T1000 (cell line): ENCODE measurements around the gene TGFBR3L.
"Not testable (repeated sequence)": the region's sequence is repeated elsewhere in the genome, so short reads cannot be mapped to it uniquely, and the experiment has no call there.

Experiments used
- DNase-seq: peaks from one replicate; lab custom pipeline; 2025; ENCODE audit warnings: mixed read lengths; lab: John Stamatoyannopoulos, UW

TGFBR3L gene

GRCh38 chr19:7917267-7918061 lies 2.8 kb downstream of the TGFBR3L start:
- DNase-seq: no peak

DNA sequence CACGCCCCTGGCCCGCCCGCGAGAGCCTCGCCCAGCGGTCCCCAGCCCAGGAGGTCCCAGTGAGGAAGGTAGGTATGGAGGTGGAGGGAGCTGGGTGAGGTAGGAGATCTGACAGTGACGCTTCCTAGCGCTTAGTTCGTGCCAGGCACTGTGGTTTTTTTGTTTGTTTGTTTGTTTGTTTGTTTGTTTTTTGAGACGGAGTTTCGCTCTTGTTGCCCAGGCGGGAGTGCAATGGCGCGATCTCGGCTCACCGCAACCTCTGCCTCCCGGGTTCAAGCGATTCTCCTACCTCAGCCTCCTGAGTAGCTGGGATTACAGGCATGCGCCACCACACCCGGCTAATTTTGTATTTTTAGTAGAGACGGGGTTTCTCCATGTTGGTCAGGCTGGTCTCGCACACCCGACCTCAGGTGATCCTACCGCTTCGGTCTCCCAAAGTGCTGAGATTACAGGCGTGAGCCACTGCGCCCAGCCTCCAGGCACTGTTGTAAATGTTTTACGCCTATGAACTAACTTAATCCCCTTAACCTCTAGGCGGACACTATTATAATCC lies 3.5 kb downstream of the TGFBR3L start:
- DNase-seq: not testable (repeated sequence)

- no peak for DNase-seq
Observed at GRCh38 chr19:7918615-7919421, 4.2 kb downstream of the TGFBR3L start.

DNA sequence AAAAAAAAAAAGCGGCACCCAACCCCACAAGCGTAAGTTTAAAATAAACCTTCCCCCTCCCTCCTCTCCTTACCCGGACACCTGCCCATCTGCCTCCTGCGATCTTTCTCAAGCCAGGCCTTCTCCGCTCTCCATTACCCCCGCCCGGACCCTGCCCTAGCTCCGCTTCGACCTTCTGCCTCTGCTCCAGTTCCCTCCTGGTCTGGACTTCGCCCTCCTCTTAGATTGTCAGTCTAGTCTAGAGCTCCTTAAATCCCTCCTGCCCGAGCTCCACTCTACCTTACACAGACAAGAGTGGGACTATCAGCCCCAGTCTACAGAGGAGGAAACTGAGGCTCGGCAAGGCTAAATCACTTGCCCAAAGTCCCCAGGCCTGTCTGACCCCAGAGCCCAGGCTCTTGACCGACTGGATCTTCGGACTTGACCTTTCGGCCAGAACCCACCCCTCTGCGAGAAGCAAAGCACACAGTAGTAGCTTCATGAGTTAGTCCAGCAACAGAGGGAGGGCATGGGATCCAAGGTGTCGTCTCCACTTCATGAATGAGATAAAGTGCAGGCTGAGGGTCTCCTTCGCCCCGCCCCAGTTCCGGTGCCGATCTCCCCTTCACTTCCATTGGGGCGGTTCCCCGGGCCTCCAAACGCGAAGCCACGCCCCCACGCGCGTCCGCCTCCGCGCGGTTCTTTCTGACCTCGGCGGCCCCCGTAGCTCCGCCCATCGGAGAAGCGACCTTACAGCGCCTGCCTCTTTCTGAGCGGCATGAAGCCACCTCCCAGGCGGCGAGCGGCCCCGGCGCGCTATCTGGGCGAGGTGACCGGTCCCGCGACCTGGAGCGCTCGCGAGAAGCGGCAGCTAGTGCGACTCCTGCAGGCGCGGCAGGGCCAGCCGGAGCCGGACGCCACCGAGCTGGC lies 5.2 kb downstream of the TGFBR3L start, which contains the start of gene SNAPC2:
SNAPC2 (plus strand) TSS at position 729 of the 909 bp plus-strand sequence; CDS start at position 758, 29 bp downstream.
- DNase-seq: peak; percentile 95

- peak; percentile 97 for DNase-seq
Observed at GRCh38 chr19:7920519-7921301, 6.1 kb downstream of the TGFBR3L start.

GRCh38 chr19:7921302-7921966 lies 6.8 kb downstream of the TGFBR3L start:
- DNase-seq: no peak

- DNase-seq: no peak
Observed at GRCh38 chr19:7921967-7922835, 7.6 kb downstream of the TGFBR3L start.

- no peak for DNase-seq
Observed at GRCh38 chr19:7922836-7923195, 8.2 kb downstream of the TGFBR3L start.

- no peak for DNase-seq
Observed at GRCh38 chr19:7923295-7924191, 8.9 kb downstream of the TGFBR3L start.

- no peak for DNase-seq
Observed at GRCh38 chr19:7924241-7924640, 9.6 kb downstream of the TGFBR3L start.

DNA sequence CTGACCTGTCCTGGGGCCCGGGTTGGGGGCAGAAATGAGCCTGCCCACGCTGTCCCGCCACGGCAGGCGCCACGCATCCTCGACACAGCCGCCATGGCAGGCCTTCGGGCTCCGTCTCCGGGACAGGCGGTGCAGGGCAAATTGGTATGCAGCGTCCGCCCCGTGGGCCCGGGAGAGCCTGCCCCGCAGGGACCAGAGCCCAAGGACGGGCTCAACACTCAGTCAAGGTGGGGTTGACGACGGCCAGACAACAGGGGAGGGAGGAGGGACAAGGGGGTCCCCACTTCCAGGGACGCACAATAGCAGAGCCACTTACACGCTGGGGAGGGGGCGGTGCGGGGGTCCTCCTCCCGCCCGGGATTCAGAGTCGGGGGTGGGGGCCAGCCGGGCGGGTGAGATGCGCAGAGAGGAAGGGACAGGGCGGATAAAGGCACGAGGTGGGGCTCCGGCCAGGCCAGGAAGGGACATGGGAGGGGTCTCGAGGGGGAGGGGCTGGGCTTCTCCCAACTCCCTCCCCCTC lies 10.1 kb downstream of the TGFBR3L start:
- DNase-seq: no peak

DNA sequence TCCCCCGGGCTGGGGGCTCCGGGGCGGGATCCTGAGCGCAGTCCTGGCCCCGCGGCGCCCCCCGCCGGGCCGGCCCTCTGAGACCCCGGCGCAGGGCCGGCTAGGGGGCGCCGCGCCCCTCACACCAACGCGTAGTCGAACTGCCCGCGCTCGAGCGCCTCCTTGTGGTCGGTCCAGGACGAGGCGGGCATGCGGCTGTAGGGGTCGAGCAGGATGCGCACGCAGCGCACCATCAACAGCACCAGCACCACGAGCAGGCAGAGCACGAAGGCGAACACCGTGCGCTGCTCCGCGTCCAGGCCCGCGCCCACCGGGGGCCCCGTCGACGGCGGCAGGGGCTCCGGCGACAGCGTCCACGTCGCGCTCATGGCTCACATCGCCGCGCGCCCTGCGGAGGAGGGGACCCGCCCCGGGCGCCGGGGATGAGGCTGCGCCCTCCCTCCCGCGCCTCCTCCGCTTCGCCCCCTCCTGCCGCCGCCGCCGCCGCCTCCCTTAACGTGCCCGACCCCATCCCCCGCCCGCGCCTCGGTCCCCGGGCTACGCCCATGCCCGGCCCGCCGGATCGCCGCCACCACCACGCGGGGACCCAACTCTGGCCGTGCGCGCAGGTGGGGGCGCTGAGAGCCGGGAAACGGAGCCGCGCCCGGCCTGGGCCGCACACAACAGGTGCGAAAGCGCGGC lies 10.7 kb downstream of the TGFBR3L start:
- peak; percentile 66 for DNase-seq

DNA sequence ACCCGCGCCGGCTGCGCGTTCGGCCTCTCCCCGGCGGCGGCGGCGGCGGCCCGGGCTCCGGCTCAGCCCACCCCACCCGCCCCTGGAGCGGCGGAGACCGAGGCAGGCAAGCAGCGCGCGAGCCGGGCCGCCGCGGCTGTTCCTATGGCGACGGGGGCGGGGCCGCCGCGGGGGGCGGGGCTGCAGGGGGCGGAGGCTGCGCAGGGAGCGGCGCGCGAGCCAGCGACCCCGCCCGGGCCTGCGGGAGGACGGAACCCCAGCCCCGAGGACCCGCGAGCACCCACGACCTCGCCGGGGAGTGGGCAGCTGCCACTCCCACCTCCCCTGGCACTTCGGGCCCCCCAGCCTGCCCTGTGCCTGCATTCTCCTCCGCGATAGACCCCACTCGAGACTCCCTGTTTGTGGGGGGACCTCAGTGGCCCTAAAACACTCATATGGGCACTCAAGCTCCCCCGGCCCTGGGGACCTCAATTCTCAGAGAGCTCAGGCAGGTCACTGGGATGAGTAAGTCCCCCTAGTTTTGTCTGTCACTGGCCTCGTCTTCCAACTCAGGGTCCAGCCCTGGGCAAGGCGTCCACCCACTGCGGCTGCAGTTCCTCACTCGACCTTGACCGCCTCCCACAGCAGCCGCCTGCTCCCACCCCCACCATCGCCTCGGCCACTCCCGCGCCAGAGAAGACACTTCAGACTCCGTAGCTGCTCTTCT lies 11.5 kb downstream of the TGFBR3L start, which contains the start of gene CTXN1:
CTXN1 (minus strand) TSS at position 115 of the 706 bp plus-strand sequence. CDS start 597 bp downstream, outside the sequence.
- DNase-seq: peak; percentile 41

DNA sequence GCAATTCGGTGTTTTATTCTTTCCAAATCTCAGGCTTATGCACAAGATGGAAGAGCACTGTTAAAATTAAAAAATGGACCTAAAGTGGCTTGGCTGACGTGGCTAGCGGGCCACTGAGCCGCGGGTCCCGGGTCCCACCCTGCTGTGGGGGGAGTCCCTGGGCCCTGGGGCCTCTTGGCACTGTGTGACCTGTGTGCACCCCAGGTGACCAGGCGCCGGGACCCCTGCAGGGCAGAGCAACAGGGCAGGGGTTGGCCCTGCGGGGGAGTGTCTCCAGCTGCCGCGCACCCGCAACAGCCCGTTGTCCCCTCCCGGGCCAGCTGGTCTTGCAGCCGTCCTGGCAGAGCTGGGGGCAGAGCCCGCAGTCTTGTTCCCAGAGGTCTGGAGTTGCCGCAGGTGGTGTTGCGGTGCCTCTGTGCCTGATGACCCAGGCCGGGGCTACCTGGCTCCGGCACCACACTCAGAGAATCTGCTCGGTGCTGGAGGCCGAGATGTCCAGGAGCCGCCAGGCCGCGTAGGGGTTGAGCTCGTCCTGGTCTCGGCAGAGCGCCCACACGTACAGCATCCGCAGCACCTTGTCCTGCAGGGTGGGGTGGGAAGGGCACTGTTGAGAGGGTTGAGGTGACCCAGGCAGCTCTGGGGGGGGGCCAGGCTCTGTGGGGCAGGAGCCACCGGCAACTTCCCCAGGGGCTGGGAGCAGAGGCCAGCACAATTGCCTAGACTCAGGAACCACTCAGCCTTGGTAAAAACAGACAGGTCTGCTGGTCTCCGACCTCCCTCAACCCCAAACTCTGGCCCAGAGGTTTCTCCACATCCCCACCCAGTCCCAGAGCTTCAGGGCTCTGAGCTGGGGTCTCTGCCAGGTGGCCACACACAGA lies 12.3 kb downstream of the TGFBR3L start:
- no peak for DNase-seq

DNA sequence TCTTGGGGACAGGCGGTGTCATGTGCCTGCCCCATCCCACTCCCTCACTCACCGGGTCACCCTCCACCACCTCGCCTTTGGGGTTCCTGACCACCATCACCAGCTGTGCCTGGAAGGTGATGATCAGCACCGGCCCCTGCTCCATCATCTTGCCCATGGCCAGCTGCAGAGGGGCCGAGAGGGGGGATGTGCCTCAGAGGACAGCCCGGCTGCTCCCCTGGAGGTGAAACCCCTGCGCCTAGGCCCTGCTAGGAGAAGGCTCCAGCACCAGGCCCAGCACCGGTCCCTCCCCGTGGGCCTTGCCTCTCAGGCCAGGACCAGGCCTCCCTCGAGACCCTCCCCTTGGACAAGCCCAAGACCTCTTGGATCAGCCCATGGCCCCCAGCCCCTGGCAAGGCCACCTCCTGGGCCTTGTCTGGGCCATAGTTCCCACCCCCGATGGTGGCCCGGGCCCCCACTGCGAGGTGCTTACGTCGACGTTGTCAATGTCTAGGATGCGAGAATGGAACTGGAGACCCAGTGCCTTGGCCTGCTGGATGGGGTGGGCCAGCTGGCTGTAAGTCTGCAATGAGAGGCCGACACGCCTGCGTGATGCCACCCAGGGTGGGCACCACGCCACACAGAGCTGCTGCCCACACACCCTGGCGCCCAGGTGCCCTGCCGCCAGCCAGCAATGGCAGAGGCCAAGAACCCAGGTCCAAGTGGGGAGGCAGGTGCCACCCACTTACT lies 13.1 kb downstream of the TGFBR3L start:
- no peak for DNase-seq
